Upper lobe of left lung (tissue), 6 donors: ENCODE data around the gene SPAM1. TPM values are rescaled to one million over a fixed set of nuclear protein-coding genes. Genes with fewer than 3 reads are reported as not detected.

Experiments
- ATAC-seq, 2 donors: fragments of 200-7000 bp; cut with Tn5 transposase; one replicate each; pipeline ENCODE4 v1.9.1; 2022; ENCODE audit warnings: mild to moderate bottlenecking in 2 of 2, moderate library complexity in 2 of 2; ENCODE audit not compliant: low FRiP score in 2 of 2
- DNase-seq, 2 donors: peaks; one replicate each; pipeline ENCODE4 v3.0.0-alpha.2; 2019 to 2020
- H3K27ac ChIP-seq, 4 donors: fragments of 200-600 bp; sonication (generic); one replicate each; pipeline ENCODE4 v1.5.1; 2016 to 2019
- H3K27me3 ChIP-seq, 4 donors: fragments of 200-600 bp; sonication (generic); one replicate each; pipeline ENCODE4 v1.5.1; 2017 to 2019
- H3K36me3 ChIP-seq, 4 donors: fragments of 200-600 bp; sonication (generic); one replicate each; pipeline ENCODE4 v1.5.1; 2016 to 2019
- H3K4me1 ChIP-seq, 4 donors: fragments of 200-600 bp; sonication (generic); one replicate each; pipeline ENCODE4 v1.5.1; 2018 to 2019
- H3K4me3 ChIP-seq, 4 donors: fragments of 200-600 bp; sonication (generic); one replicate each; pipeline ENCODE4 v1.5.1; 2017 to 2019; ENCODE audit warnings: mild to moderate bottlenecking in 2 of 4, moderate library complexity in 1 of 4
- H3K9me3 ChIP-seq, 4 donors: fragments of 200-600 bp; sonication (generic); one replicate each; pipeline ENCODE4 v1.5.1; 2018 to 2019
- EP300 ChIP-seq, 4 donors: sonication (generic); formaldehyde crosslinking; IDR thresholded peaks; one replicate each; pipeline ENCODE4 v1.5.1; 2017; ENCODE audit warnings: antibody characterized with exemption in 4 of 4, control low read depth in 2 of 4
- POLR2A ChIP-seq, 4 donors: fragments of 450-650 bp; IDR thresholded peaks; one replicate each; pipeline ENCODE4 v1.5.1; 2016 to 2017; ENCODE audit warnings: antibody characterized with exemption in 4 of 4, mild to moderate bottlenecking in 2 of 4
- POLR2AphosphoS5 ChIP-seq, 2 donors: sonication (generic); formaldehyde crosslinking; IDR thresholded peaks; one replicate each; pipeline ENCODE4 v1.5.1; 2017; ENCODE audit warnings: antibody characterized with exemption in 2 of 2
- WGBS, 2 donors: methylation state at CpG; one replicate each; pipeline ENCODE4 v1.1.5; 2017 to 2018; 5-methylcytosine and 5-hydroxymethylcytosine counted together
- total RNA-seq, 6 donors: library from RNA; depleted of rRNA in 4 of 6; stranded (reverse); fragments of >200 nt in 4 of 6; gene quantifications; one replicate each; pipeline versions ENCODE4 v1.1.0 to v1.2.1, GENCODE V29; 2016 to 2021
- TF ChIP-seq, protein P1 (sequence below), 6 experiments: fragments of 450-650 bp in 4 of 6; fragments of 200-600 bp in 2 of 6; sonication (generic) in 2 of 6; IDR thresholded peaks; one replicate each; pipeline ENCODE4 v1.5.1; 2016 to 2019; ENCODE audit warnings: antibody characterized with exemption in 6 of 6
- donor health status: DM: no; HTN: no; CAD: no; lungs with moderate emphysema.
- donor health status: DM: no; HTN: yes; CAD: no; lungs with severe emphysema.

SPAM1 gene
- total RNA-seq, 6 donors from 2014 or later: not detected

DNA sequence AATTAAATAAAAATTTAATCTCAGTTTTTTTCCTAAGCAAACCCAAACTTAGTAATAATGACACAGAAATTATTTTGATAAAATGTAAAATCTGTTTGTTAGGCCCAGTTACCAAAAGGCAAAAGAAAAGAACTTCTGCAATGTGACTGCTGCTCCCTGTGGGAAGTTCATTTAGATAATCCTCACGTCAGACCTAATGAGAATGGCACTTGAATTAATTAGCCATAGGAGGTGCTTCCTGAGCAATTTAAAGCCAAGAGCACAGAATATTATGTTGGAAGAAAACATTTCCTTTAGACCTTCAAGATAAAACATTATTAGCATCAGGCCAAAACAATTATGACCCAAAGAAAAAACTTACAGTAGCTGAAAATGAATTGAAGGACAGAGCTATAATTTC, 19.4 kb downstream of the SPAM1 start:
- no peaks in the 10 kb centered on the region for H3K9me3 ChIP-seq
- TF ChIP-seq, protein P1, sequence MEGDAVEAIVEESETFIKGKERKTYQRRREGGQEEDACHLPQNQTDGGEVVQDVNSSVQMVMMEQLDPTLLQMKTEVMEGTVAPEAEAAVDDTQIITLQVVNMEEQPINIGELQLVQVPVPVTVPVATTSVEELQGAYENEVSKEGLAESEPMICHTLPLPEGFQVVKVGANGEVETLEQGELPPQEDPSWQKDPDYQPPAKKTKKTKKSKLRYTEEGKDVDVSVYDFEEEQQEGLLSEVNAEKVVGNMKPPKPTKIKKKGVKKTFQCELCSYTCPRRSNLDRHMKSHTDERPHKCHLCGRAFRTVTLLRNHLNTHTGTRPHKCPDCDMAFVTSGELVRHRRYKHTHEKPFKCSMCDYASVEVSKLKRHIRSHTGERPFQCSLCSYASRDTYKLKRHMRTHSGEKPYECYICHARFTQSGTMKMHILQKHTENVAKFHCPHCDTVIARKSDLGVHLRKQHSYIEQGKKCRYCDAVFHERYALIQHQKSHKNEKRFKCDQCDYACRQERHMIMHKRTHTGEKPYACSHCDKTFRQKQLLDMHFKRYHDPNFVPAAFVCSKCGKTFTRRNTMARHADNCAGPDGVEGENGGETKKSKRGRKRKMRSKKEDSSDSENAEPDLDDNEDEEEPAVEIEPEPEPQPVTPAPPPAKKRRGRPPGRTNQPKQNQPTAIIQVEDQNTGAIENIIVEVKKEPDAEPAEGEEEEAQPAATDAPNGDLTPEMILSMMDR (IDR thresholded peaks at IDR 0.05): no peak
- TF ChIP-seq POLR2AphosphoS5 (IDR thresholded peaks at IDR 0.05) (no peak), POLR2A (IDR thresholded peaks at IDR 0.05) (no peak), EP300 (IDR thresholded peaks at IDR 0.05) (no peak)
- H3K27me3 ChIP-seq: no peaks in the 10 kb centered on the region
- 28 to 31% methylated on average over 1 of the region's 1 CpG for WGBS, 2 donors
- no peaks in the 10 kb centered on the region for H3K36me3 ChIP-seq
- ATAC-seq (no peak), DNase-seq (no peak)
- no peak overlapping the region for H3K27ac ChIP-seq
- no peaks in the 10 kb centered on the region for H3K4me1 ChIP-seq
- H3K4me3 ChIP-seq: no peak overlapping the region

DNA sequence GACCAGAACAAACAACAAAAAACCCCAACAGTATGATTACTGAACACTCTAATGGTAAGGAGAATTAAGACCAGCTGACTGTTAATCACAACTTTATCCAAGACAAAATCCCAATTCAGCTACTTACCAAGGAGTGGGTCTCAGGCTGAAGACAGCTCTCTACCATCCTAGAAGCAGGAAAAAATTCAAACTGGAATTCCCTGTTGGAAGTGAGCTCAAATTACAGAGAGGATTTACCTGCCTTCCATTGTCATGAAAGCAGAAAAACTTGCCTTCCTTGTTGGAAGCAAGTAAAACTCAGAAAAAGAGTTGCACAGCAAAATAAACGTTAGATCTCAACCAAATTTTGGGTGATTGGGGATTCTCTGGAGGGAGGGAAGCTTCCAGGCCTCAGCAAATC, 20.9 kb downstream of the SPAM1 start:
- no peak overlapping the region for H3K4me3 ChIP-seq
- ATAC-seq (no peak), DNase-seq (no peak)
- TF ChIP-seq, protein P1 (IDR thresholded peaks at IDR 0.05): no peak
- TF ChIP-seq POLR2A (IDR thresholded peaks at IDR 0.05) (no peak), EP300 (IDR thresholded peaks at IDR 0.05) (no peak), POLR2AphosphoS5 (IDR thresholded peaks at IDR 0.05) (no peak)
- H3K27ac ChIP-seq: no peak overlapping the region
- H3K27me3 ChIP-seq: no peaks in the 10 kb centered on the region
- 50 to 64% methylated on average over 1 of the region's 1 CpG for WGBS, 2 donors
- H3K4me1 ChIP-seq: no peaks in the 10 kb centered on the region
- H3K9me3 ChIP-seq: no peaks in the 10 kb centered on the region
- no peaks in the 10 kb centered on the region for H3K36me3 ChIP-seq

DNA sequence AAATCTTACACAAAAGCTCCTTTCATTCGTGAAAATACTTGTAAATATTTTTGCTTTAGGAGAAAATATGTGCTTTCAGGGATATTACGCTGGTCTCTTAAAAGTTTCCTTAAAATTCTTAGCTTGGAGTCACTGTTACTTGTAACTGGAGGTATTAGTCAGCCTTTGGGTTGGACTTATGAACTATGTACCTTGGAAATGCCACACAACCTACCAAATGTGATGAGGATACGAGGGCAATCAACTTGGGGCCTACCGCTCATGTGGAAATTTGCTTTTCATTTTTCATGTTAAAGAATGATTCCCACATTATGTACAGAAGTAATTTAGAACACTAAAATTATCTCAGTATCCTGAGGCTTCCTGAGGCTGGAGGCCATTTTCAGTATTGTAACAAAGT, 23.1 kb downstream of the SPAM1 start:
- DNase-seq (no peak), ATAC-seq (no peak)
- H3K4me3 ChIP-seq: no peak overlapping the region
- no peaks in the 10 kb centered on the region for H3K9me3 ChIP-seq
- no peaks in the 10 kb centered on the region for H3K27me3 ChIP-seq
- H3K4me1 ChIP-seq: no peaks in the 10 kb centered on the region
- H3K27ac ChIP-seq: no peak overlapping the region
- no peak for TF ChIP-seq POLR2AphosphoS5 (IDR thresholded peaks at IDR 0.05)
- TF ChIP-seq EP300 (IDR thresholded peaks at IDR 0.05): no peak
- TF ChIP-seq POLR2A (IDR thresholded peaks at IDR 0.05): no peak
- TF ChIP-seq, protein P1 (IDR thresholded peaks at IDR 0.05): no peak
- H3K36me3 ChIP-seq: no peaks in the 10 kb centered on the region
- 89 to 90% methylated on average over 4 of the region's 4 CpGs for WGBS, 2 donors

DNA sequence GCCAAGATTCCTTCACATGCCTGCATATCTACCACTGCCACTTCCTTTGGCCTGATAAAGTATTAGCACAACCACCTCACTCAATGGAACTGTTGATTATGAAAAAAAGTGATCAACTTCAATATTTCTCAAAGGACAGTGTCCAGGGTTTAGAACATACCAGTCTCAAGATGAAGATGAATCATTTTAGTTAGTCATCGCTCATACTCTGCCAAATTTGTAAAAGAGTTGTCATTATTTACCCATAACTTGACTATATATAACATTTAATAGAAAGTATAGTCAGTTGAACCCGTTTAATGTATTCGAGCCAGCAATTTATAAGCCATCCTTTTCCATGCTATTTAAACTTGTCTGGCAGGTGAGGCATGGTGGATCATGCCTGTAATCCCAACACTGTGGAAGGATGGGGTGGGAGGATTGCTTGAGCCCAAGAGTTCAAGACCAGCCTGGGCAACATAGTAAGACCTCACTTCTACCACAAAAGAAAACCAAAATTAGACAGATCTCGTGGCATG, 33.2 kb downstream of the SPAM1 start:
- no peaks in the 10 kb centered on the region for H3K27me3 ChIP-seq
- 82 to 84% methylated on average over 4 of the region's 4 CpGs for WGBS, 2 donors
- DNase-seq (no peak), ATAC-seq (no peak)
- H3K36me3 ChIP-seq: no peaks in the 10 kb centered on the region
- no peak overlapping the region for H3K27ac ChIP-seq
- H3K4me3 ChIP-seq: no peak overlapping the region
- H3K9me3 ChIP-seq: no peaks in the 10 kb centered on the region
- TF ChIP-seq EP300 (IDR thresholded peaks at IDR 0.05) (no peak), POLR2A (IDR thresholded peaks at IDR 0.05) (no peak), POLR2AphosphoS5 (IDR thresholded peaks at IDR 0.05) (no peak)
- TF ChIP-seq, protein P1 (IDR thresholded peaks at IDR 0.05): no peak
- H3K4me1 ChIP-seq: no peaks in the 10 kb centered on the region

DNA sequence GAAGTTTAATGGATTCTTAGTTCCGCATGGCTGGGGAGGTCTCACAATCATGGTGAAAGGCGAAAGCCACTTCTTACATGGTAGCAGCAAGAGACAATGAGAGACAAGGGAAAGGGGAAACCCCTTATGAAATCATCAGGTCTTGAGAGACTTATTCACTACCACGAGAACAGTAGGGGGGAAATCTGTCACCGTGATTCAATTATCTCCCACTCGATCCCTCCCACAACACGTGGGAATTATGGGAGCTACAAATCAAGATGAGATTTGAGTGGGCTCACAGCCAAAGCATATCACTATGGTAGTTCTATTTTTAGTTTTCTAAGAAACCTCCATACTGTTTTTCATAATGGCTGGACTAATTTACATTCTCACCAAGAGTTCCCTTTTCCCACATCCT, 36.7 kb downstream of the SPAM1 start:
- Histone ChIP-seq H3K27ac (no peak overlapping the region), H3K36me3 (no peaks in the 10 kb centered on the region), H3K4me1 (no peaks in the 10 kb centered on the region), H3K4me3 (no peak overlapping the region), H3K27me3 (no peaks in the 10 kb centered on the region), H3K9me3 (no peaks in the 10 kb centered on the region)
- ATAC-seq (no peak), DNase-seq (no peak)
- 62 to 73% methylated on average over 6 of the region's 6 CpGs for WGBS, 2 donors
- TF ChIP-seq POLR2AphosphoS5 (IDR thresholded peaks at IDR 0.05) (no peak), EP300 (IDR thresholded peaks at IDR 0.05) (no peak), POLR2A (IDR thresholded peaks at IDR 0.05) (no peak)
- TF ChIP-seq, protein P1 (IDR thresholded peaks at IDR 0.05): no peak
